GM11168 (cell line): ENCODE data around the gene LRIT3.

Experiments
- in situ Hi-C: fragments of 300-500 bp; cut with MboI; formaldehyde crosslinking; loops from one replicate; pipeline ENCODE4 v1.12.0; 2022; ENCODE audit warnings: low sequenced_read_pairs; ENCODE audit not compliant: unreplicated experiment

The LRIT3 gene

GRCh38 chr4:109847896-109848442, at the start of gene LRIT3:
TSS of gene LRIT3 (plus strand) at chr4:109848107. CDS start at chr4:109848202, 95 bp downstream.
- in situ Hi-C loops = no loop called here

GRCh38 chr4:109798866-109799265, 49.0 kb upstream of the LRIT3 start:
- in situ Hi-C loops = no loop called here

- in situ Hi-C loops = loop anchor here (5.0 to 25.0 kb wide), 2 partner anchors 264 to 374 kb away; no protein-coding TSS in a partner anchor
These were observed 46.7 kb upstream of the LRIT3 start for GRCh38 chr4:109801099-109801789.

- in situ Hi-C loops = loop anchor here (5.0 to 25.0 kb wide), 2 partner anchors 265 to 375 kb away; no protein-coding TSS in a partner anchor
These were observed 46.0 kb upstream of the LRIT3 start, which contains the start of gene CFI for GRCh38 chr4:109801895-109802319. TSS of gene CFI (minus strand) at chr4:109801999. CDS start at chr4:109801971, 28 bp downstream.

GRCh38 chr4:109803924-109804571, 43.9 kb upstream of the LRIT3 start:
- in situ Hi-C loops = loop anchor here (5.0 to 25.0 kb wide), 2 partner anchors 267 to 377 kb away; no protein-coding TSS in a partner anchor

- in situ Hi-C loops = loop anchor here (25.0 kb wide), 1 partner anchor 272 kb away; no protein-coding TSS in a partner anchor
These were observed 38.3 kb upstream of the LRIT3 start for GRCh38 chr4:109809655-109810054.

- in situ Hi-C loops = loop anchor here (25.0 kb wide), 1 partner anchor 273 kb away; no protein-coding TSS in a partner anchor
These were observed 37.1 kb upstream of the LRIT3 start for GRCh38 chr4:109810552-109811387.

GRCh38 chr4:109811707-109812106, 36.2 kb upstream of the LRIT3 start:
- in situ Hi-C loops = loop anchor here (25.0 kb wide), 1 partner anchor 274 kb away; no protein-coding TSS in a partner anchor

GRCh38 chr4:109815151-109816081, 32.5 kb upstream of the LRIT3 start, which contains the start of gene GAR1:
TSS of gene GAR1 (plus strand) at chr4:109815762. CDS start at chr4:109816165, 403 bp downstream.
- in situ Hi-C loops = loop anchor here (25.0 kb wide), 1 partner anchor 278 kb away; no protein-coding TSS in a partner anchor

GRCh38 chr4:109816082-109816442, 31.8 kb upstream of the LRIT3 start:
- in situ Hi-C loops = loop anchor here (25.0 kb wide), 1 partner anchor 279 kb away; no protein-coding TSS in a partner anchor

GRCh38 chr4:109816894-109817293, 31.0 kb upstream of the LRIT3 start:
- in situ Hi-C loops = loop anchor here (25.0 kb wide), 1 partner anchor 280 kb away; no protein-coding TSS in a partner anchor

- in situ Hi-C loops = loop anchor here (25.0 kb wide), 1 partner anchor 281 kb away; no protein-coding TSS in a partner anchor
These were observed 29.6 kb upstream of the LRIT3 start for GRCh38 chr4:109818268-109818667.

- in situ Hi-C loops = loop anchor here (25.0 kb wide), 1 partner anchor 283 kb away; no protein-coding TSS in a partner anchor
These were observed 27.3 kb upstream of the LRIT3 start for GRCh38 chr4:109820563-109820962.

- in situ Hi-C loops = loop anchor here (25.0 kb wide), 1 partner anchor 284 kb away; no protein-coding TSS in a partner anchor
These were observed 26.7 kb upstream of the LRIT3 start for GRCh38 chr4:109821185-109821584.

GRCh38 chr4:109826719-109827118, 21.2 kb upstream of the LRIT3 start:
- in situ Hi-C loops = no loop called here

- in situ Hi-C loops = no loop called here
These were observed 20.2 kb upstream of the LRIT3 start, which contains the start of gene RRH for GRCh38 chr4:109827672-109828071. TSS of gene RRH (plus strand) at chr4:109827972. CDS start at chr4:109828028, 56 bp downstream.

GRCh38 chr4:109833756-109834155, 14.2 kb upstream of the LRIT3 start:
- in situ Hi-C loops = no loop called here

GRCh38 chr4:109836985-109837384, 10.9 kb upstream of the LRIT3 start:
- in situ Hi-C loops = no loop called here
